A549 (cell line): ENCODE data around the gene INAFM1. TPM values are rescaled to one million over a fixed set of nuclear protein-coding genes. Genes with fewer than 3 reads are reported as not detected.
A peak's percentile ranks its signal among the peaks of the same experiment; 100 is the strongest.

Source experiments
- CBX2 ChIP-seq: fragments of 200-600 bp; sonication (generic); IDR thresholded peaks from 2 replicates; pipeline ENCODE4 v1.6.1; 2016; ENCODE audit warnings: low read depth, mild to moderate bottlenecking, borderline replicate concordance
- CBX8 ChIP-seq: fragments of 200-600 bp; sonication (generic); IDR thresholded peaks from 2 replicates; pipeline ENCODE4 v1.6.1; 2016
- EHF ChIP-seq: fragments of 250-450 bp; sonication (Bioruptor Pico); IDR thresholded peaks from 2 replicates; pipeline ENCODE4 v1.5.0; 2020; ENCODE audit warnings: mild to moderate bottlenecking
- EHMT2 ChIP-seq: fragments of 200-600 bp; sonication (generic); IDR thresholded peaks from 2 replicates; pipeline ENCODE4 v1.6.1; 2016; ENCODE audit warnings: antibody characterized with exemption, low read depth, mild to moderate bottlenecking, moderate library complexity
- EP300 ChIP-seq, 2 experiments: fragments of >200 bp; sonication (Bioruptor Twin); formaldehyde crosslinking; IDR thresholded peaks; 2 replicates in 1 of 2; 3 replicates in 1 of 2; pipeline ENCODE4 v1.6.1; 2016 to 2017
- FOSL2 ChIP-seq, 2 experiments: fragments of 450-650 bp in 1 of 2; fragments of >200 bp in 1 of 2; sonication (Bioruptor Twin) in 1 of 2; formaldehyde crosslinking; IDR thresholded peaks; 2 replicates each; pipeline versions ENCODE4 v1.5.0 to v1.6.1; 2016 to 2020; ENCODE audit warnings: mild to moderate bottlenecking in 1 of 2, moderate library complexity in 1 of 2
- FOXS1 ChIP-seq: fragments of 250-450 bp; sonication (Bioruptor Pico); IDR thresholded peaks from 2 replicates; pipeline ENCODE4 v1.5.0; 2020; ENCODE audit warnings: mild to moderate bottlenecking, moderate library complexity
- HEYL ChIP-seq: fragments of 250-450 bp; sonication (Bioruptor Pico); IDR thresholded peaks from 2 replicates; pipeline ENCODE4 v1.8.0; 2021; ENCODE audit warnings: mild to moderate bottlenecking, moderate library complexity
- HOXB13 ChIP-seq: fragments of 250-450 bp; sonication (Bioruptor Pico); IDR thresholded peaks from 2 replicates; pipeline ENCODE4 v1.5.0; 2020; ENCODE audit warnings: low read depth, mild to moderate bottlenecking, moderate library complexity
- JUN ChIP-seq, 2 experiments: fragments of >200 bp; sonication (Bioruptor Twin); formaldehyde crosslinking; IDR thresholded peaks; 2 replicates in 1 of 2; 3 replicates in 1 of 2; pipeline ENCODE4 v1.6.1; 2016 to 2017
- JUNB ChIP-seq: fragments of >200 bp; sonication (Bioruptor Twin); formaldehyde crosslinking; IDR thresholded peaks from 2 replicates; pipeline ENCODE4 v1.6.1; 2016
- MAFK ChIP-seq: fragments of 450-650 bp; IDR thresholded peaks from 2 replicates; pipeline ENCODE4 v1.6.1; 2014; ENCODE audit not compliant: partially characterized antibody
- MAZ ChIP-seq: fragments of 150-350 bp; IDR thresholded peaks from 2 replicates; pipeline ENCODE4 v1.6.1; 2014; ENCODE audit warnings: antibody characterized with exemption, low read depth, low read length, borderline replicate concordance
- NPAS2 ChIP-seq: fragments of 250-450 bp; sonication (Bioruptor Pico); IDR thresholded peaks from 2 replicates; pipeline ENCODE4 v1.8.0; 2022; ENCODE audit warnings: mild to moderate bottlenecking, moderate library complexity, borderline replicate concordance
- NR3C1 ChIP-seq: fragments of >200 bp; sonication (Bioruptor Twin); formaldehyde crosslinking; IDR thresholded peaks from 3 replicates; pipeline ENCODE4 v1.6.1; 2017
- PHF8 ChIP-seq: fragments of 200-600 bp; sonication (generic); IDR thresholded peaks from 2 replicates; pipeline ENCODE4 v1.6.1; 2016; ENCODE audit warnings: low read depth, mild to moderate bottlenecking, antibody characterized with exemption, moderate library complexity, borderline replicate concordance
- POLR2A ChIP-seq: IDR thresholded peaks from 2 replicates; pipeline ENCODE4 v1.6.1; 2012; ENCODE audit warnings: mild to moderate bottlenecking, low read length
- POLR2AphosphoS2 ChIP-seq: conservative IDR thresholded peaks from 2 replicates; pipeline ENCODE4 v1.6.1; 2012; ENCODE audit warnings: low read length, improper control_type of control experiment, inconsistent platforms
- RAD21 ChIP-seq, 2 experiments: fragments of >200 bp in 1 of 2; sonication (Bioruptor Twin) in 1 of 2; formaldehyde crosslinking in 1 of 2; IDR thresholded peaks in 1 of 2; conservative IDR thresholded peaks in 1 of 2; 2 replicates in 1 of 2; 3 replicates in 1 of 2; pipeline ENCODE4 v1.6.1; 2012 to 2018; ENCODE audit warnings: inconsistent platforms in 1 of 2
- RARB ChIP-seq: fragments of 250-450 bp; sonication (Bioruptor Pico); IDR thresholded peaks from 2 replicates; pipeline ENCODE4 v1.8.0; 2021; ENCODE audit warnings: mild to moderate bottlenecking, moderate library complexity
- RCOR1 ChIP-seq: fragments of 150-350 bp; IDR thresholded peaks from 2 replicates; pipeline ENCODE4 v1.6.1; 2014; ENCODE audit warnings: antibody characterized with exemption, low read length, low read depth
- RFX5 ChIP-seq: fragments of 450-650 bp; IDR thresholded peaks from 2 replicates; pipeline ENCODE4 v1.7.1; 2014; ENCODE audit warnings: antibody characterized with exemption, mild to moderate bottlenecking, moderate library complexity
- RNF2 ChIP-seq: fragments of 200-600 bp; sonication (generic); IDR thresholded peaks from 2 replicates; pipeline ENCODE4 v1.6.1; 2016; ENCODE audit warnings: low read depth, mild to moderate bottlenecking, antibody characterized with exemption, moderate library complexity, borderline replicate concordance
- TFCP2L1 ChIP-seq: fragments of 250-450 bp; sonication (Bioruptor Pico); IDR thresholded peaks from 2 replicates; pipeline ENCODE4 v1.5.0; 2021; ENCODE audit warnings: mild to moderate bottlenecking
- TP53 ChIP-seq: fragments of 250-450 bp; sonication (Bioruptor Pico); IDR thresholded peaks from 2 replicates; pipeline ENCODE4 v1.5.0; 2021; ENCODE audit warnings: mild to moderate bottlenecking, moderate library complexity
- ZFP36 ChIP-seq: fragments of 450-650 bp; IDR thresholded peaks from 2 replicates; pipeline ENCODE4 v1.6.1; 2014; ENCODE audit warnings: borderline replicate concordance; ENCODE audit not compliant: partially characterized antibody
- ZNF302 ChIP-seq: fragments of 250-450 bp; sonication (Bioruptor Pico); IDR thresholded peaks from 2 replicates; pipeline ENCODE4 v1.9.0; 2021; ENCODE audit warnings: inconsistent platforms, mild to moderate bottlenecking, moderate library complexity
- polyA plus RNA-seq, 4 experiments: library from polyadenylated mRNA; depleted of rRNA in 3 of 4; stranded (reverse); fragments of >200 nt; fragmentation: RNase III in 1 of 4; extraction: RNeasy Plus Mini Kit Qiagen cat#74134 plus additional on column Dnase treatment in 1 of 4; gene quantifications; 2 replicates in 3 of 4; 3 replicates in 1 of 4; pipeline ENCODE4 v1.2.3, GENCODE V29; 2011 to 2017
- TF ChIP-seq, protein P1 (sequence below): fragments of 250-450 bp; sonication (Bioruptor Pico); IDR thresholded peaks from 2 replicates; pipeline ENCODE4 v1.5.0; 2021; ENCODE audit warnings: mild to moderate bottlenecking, moderate library complexity, borderline replicate concordance
- TF ChIP-seq, protein P2 (sequence below): fragments of >200 bp; sonication (Bioruptor Twin); formaldehyde crosslinking; IDR thresholded peaks from 3 replicates; pipeline ENCODE4 v1.6.1; 2016
- TF ChIP-seq, protein P3 (sequence below): IDR thresholded peaks from 2 replicates; pipeline ENCODE4 v1.6.1; 2012
- TF ChIP-seq, protein P4 (sequence below): IDR thresholded peaks from 2 replicates; pipeline ENCODE4 v1.6.1; 2012; ENCODE audit warnings: low read depth, borderline replicate concordance
- TF ChIP-seq, protein P5 (sequence below): fragments of 150-350 bp; IDR thresholded peaks from 2 replicates; pipeline ENCODE4 v1.6.1; 2014; ENCODE audit warnings: low read depth, mild to moderate bottlenecking, low read length
- TF ChIP-seq, protein P6 (sequence below): fragments of 200-600 bp; sonication (generic); IDR thresholded peaks from 2 replicates; pipeline ENCODE4 v1.6.1; 2016; ENCODE audit warnings: antibody characterized with exemption, mild to moderate bottlenecking, moderate library complexity

INAFM1 gene
- polyA plus RNA-seq, 2 of the 4 experiments (the other 2 are of a cell fraction): 1.5 to 5.5 TPM

DNA sequence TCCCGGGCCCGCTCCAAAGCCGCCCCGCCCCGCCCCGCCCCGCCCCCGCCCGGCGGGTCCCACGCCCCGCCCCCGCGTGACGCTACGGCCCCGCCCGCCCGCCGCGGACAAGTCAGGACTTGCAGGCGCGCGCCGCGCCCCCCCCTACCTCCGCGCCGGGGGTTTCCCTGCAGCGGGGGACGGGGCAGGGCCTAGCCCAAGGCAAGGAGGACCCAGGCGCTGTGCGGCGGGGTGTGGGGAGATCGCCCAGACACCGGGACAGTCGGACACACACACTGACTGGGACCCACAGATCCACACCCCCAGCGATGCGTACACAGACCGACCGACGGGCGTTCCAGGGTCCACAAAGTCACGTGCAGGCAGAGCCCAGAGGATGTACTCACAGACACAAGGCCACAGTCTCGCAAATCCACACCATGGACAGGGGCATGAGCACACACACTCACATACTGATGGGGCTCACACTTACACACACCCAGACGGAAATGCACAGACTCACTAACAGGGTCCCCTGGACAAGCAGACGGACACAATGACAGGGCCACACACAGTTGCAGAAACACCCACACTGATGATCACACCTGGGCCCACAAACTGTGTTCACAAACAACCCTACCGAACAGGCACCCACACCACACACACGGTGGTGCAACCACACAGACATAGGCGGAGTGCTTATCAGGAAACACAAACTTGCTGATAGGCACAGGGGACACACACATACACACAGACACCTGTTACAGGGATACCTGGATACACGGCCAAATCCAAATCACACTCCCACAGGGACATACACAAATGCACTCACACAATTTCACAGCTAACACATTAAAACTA is 43.2 kb upstream of the INAFM1 start (continued):
- TF ChIP-seq, protein P1, sequence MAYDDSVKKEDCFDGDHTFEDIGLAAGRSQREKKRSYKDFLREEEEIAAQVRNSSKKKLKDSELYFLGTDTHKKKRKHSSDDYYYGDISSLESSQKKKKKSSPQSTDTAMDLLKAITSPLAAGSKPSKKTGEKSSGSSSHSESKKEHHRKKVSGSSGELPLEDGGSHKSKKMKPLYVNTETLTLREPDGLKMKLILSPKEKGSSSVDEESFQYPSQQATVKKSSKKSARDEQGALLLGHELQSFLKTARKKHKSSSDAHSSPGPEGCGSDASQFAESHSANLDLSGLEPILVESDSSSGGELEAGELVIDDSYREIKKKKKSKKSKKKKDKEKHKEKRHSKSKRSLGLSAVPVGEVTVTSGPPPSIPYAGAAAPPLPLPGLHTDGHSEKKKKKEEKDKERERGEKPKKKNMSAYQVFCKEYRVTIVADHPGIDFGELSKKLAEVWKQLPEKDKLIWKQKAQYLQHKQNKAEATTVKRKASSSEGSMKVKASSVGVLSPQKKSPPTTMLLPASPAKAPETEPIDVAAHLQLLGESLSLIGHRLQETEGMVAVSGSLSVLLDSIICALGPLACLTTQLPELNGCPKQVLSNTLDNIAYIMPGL (CRISPR knock-in tag): no peak
- TF ChIP-seq, protein P2, sequence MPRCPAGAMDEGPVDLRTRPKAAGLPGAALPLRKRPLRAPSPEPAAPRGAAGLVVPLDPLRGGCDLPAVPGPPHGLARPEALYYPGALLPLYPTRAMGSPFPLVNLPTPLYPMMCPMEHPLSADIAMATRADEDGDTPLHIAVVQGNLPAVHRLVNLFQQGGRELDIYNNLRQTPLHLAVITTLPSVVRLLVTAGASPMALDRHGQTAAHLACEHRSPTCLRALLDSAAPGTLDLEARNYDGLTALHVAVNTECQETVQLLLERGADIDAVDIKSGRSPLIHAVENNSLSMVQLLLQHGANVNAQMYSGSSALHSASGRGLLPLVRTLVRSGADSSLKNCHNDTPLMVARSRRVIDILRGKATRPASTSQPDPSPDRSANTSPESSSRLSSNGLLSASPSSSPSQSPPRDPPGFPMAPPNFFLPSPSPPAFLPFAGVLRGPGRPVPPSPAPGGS: peak; percentile 77; the same call in 2 of the 3 replicates
- no peak for TF ChIP-seq ZNF302 (CRISPR knock-in tag)
- TF ChIP-seq PHF8: no peak
- peak; percentile 53 to 86; a peak in 4 of 5 replicates for TF ChIP-seq JUN (IDR thresholded peaks at IDR 0.05)
- no peak for TF ChIP-seq CBX8
- TF ChIP-seq HEYL (CRISPR knock-in tag): no peak
- TF ChIP-seq TP53 (CRISPR knock-in tag): peak; percentile 99
- TF ChIP-seq NR3C1: no peak
- no peak for TF ChIP-seq RARB
- TF ChIP-seq POLR2AphosphoS2: no peak
- 0 out of 2 replicates have a peak, but pooled peaks have one; percentile 10 for TF ChIP-seq HOXB13 (CRISPR knock-in tag)
- no peak for TF ChIP-seq EHMT2
- TF ChIP-seq CBX2: no peak
- TF ChIP-seq, protein P3, sequence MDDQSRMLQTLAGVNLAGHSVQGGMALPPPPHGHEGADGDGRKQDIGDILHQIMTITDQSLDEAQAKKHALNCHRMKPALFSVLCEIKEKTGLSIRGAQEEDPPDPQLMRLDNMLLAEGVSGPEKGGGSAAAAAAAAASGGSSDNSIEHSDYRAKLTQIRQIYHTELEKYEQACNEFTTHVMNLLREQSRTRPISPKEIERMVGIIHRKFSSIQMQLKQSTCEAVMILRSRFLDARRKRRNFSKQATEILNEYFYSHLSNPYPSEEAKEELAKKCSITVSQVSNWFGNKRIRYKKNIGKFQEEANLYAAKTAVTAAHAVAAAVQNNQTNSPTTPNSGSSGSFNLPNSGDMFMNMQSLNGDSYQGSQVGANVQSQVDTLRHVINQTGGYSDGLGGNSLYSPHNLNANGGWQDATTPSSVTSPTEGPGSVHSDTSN: no peak
- TF ChIP-seq NPAS2 (CRISPR knock-in tag): no peak
- TF ChIP-seq FOSL2 (IDR thresholded peaks at IDR 0.05): no peak
- TF ChIP-seq FOSL2 (CRISPR knock-in tag; IDR thresholded peaks at IDR 0.05): no peak
- no peak for TF ChIP-seq RNF2
- TF ChIP-seq, protein P4, sequence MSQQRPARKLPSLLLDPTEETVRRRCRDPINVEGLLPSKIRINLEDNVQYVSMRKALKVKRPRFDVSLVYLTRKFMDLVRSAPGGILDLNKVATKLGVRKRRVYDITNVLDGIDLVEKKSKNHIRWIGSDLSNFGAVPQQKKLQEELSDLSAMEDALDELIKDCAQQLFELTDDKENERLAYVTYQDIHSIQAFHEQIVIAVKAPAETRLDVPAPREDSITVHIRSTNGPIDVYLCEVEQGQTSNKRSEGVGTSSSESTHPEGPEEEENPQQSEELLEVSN: no peak
- TF ChIP-seq MAFK: no peak
- TF ChIP-seq RCOR1: no peak
- TF ChIP-seq ZFP36: no peak
- TF ChIP-seq EHF (CRISPR knock-in tag): no peak
- 0 out of 2 replicates have a peak, but pooled peaks have one; percentile 41 for TF ChIP-seq TFCP2L1
- TF ChIP-seq POLR2A: no peak
- no peak for TF ChIP-seq JUNB
- TF ChIP-seq RFX5: no peak
- TF ChIP-seq, protein P5, sequence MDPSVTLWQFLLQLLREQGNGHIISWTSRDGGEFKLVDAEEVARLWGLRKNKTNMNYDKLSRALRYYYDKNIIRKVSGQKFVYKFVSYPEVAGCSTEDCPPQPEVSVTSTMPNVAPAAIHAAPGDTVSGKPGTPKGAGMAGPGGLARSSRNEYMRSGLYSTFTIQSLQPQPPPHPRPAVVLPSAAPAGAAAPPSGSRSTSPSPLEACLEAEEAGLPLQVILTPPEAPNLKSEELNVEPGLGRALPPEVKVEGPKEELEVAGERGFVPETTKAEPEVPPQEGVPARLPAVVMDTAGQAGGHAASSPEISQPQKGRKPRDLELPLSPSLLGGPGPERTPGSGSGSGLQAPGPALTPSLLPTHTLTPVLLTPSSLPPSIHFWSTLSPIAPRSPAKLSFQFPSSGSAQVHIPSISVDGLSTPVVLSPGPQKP: no peak
- TF ChIP-seq FOXS1 (CRISPR knock-in tag): no peak
- no peak for TF ChIP-seq MAZ
- TF ChIP-seq, protein P6, sequence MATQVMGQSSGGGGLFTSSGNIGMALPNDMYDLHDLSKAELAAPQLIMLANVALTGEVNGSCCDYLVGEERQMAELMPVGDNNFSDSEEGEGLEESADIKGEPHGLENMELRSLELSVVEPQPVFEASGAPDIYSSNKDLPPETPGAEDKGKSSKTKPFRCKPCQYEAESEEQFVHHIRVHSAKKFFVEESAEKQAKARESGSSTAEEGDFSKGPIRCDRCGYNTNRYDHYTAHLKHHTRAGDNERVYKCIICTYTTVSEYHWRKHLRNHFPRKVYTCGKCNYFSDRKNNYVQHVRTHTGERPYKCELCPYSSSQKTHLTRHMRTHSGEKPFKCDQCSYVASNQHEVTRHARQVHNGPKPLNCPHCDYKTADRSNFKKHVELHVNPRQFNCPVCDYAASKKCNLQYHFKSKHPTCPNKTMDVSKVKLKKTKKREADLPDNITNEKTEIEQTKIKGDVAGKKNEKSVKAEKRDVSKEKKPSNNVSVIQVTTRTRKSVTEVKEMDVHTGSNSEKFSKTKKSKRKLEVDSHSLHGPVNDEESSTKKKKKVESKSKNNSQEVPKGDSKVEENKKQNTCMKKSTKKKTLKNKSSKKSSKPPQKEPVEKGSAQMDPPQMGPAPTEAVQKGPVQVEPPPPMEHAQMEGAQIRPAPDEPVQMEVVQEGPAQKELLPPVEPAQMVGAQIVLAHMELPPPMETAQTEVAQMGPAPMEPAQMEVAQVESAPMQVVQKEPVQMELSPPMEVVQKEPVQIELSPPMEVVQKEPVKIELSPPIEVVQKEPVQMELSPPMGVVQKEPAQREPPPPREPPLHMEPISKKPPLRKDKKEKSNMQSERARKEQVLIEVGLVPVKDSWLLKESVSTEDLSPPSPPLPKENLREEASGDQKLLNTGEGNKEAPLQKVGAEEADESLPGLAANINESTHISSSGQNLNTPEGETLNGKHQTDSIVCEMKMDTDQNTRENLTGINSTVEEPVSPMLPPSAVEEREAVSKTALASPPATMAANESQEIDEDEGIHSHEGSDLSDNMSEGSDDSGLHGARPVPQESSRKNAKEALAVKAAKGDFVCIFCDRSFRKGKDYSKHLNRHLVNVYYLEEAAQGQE: peak; percentile 64
- no peak for TF ChIP-seq RAD21 (conservative IDR thresholded peaks at IDR 0.05 in 1 of 2, IDR thresholded peaks at IDR 0.05 in 1 of 2)
- TF ChIP-seq EP300 (IDR thresholded peaks at IDR 0.05): no peak
